GM12801 (cell line): ENCODE results near the gene GTF3C6.

Source experiments
- CTCF ChIP-seq: IDR thresholded peaks from one replicate; pipeline ENCODE4 v1.5.1; 2011; ENCODE audit warnings: control low read depth; ENCODE audit not compliant: insufficient read length; ENCODE audit errors: extremely low read depth

The GTF3C6 gene

GRCh38 chr6:110944681-110945151 lies 13.8 kb upstream of the GTF3C6 start:
- no peak for TF ChIP-seq CTCF

GRCh38 chr6:110946498-110946897 lies 12.0 kb upstream of the GTF3C6 start:
- no peak for TF ChIP-seq CTCF

- no peak for TF ChIP-seq CTCF
Observed at GRCh38 chr6:110949679-110950285, 8.7 kb upstream of the GTF3C6 start.

DNA sequence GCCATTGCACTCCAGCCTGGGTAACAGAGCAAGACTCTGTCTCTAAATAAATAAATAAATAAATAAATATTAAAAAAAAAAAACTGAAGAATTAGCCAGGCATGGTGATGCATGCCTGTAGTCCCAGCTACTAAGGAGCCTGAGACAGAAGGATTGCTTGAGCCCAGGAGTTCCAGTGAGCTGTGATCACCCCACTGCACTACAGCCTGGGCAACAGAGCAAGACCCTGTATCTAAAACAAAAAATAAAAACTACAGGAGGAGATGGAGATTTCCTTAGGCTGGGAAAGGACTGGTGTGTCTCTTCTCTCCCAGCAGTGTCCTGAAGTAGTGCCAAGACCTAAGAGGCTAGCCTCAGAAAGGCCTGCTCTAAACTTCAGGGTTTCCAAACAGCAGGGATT lies 8.1 kb upstream of the GTF3C6 start:
- no peak for TF ChIP-seq CTCF

- no peak for TF ChIP-seq CTCF
Observed at GRCh38 chr6:110951008-110951407, 7.5 kb upstream of the GTF3C6 start.

DNA sequence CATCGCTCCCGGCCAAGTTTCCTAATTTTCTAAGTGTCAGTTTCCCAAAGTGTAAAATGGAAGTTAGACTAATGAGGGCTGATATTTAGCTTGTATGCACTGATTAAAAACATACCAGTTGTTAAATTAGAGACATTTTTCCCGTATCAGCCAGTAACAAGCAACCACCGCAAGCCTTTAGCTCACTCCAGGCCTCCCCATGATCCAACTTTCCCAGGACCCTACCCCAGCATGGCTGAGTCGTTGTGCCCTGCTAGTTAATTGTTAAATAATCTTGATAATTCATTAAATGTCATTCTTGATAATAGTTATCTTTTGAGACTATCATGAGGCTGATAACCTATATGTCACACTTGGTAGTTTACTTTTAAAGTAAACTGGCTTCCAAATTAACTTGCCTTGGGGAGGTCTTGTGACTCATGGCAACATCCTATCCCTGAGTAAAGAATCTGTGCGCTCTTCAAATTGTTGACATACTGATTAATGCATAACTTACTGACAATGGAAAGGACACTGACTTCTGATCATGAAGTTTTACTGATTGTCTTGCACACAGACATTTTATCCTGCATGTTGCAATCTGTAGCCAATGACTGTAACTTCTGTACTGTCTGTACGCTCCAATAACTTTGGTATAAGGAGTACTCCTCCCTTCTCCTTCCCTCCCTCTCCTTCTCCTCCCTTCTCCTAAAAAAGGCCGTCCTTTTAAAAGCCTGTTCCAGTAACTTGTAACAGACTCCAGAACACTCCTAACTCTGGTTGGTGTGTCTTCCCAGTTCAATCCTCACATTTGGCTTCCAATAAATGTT lies 6.3 kb upstream of the GTF3C6 start:
- no peak for TF ChIP-seq CTCF

DNA sequence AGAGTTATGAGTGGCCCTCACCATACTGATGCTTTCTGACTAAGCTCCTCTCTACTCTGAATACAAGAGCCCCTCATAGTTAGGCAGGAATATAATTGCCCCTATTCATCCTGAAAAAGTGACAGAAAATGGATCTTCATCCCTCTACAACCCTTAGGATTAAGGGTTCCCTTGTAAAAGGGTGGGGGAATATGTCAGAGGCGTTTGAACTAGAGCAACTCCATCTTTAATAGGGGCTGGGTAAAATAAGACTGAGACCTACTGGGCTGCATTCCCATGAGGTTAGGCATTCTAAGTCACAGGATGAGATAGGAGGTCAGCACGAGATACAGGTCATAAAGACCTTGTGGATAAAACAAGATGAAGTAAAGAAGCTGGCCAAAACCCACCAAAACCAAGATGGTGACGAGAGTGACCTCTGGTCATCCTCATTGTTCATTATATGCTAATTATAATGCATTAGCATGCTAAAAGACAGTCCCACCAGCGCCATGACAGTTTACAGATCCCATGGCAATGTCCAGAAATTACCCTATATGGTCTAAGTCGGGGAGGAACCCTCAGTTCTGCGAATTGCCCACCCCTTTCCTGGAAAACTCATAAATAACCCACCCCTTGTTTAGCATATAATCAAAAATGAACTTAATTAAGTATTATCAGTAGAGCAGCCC lies 4.7 kb upstream of the GTF3C6 start:
- TF ChIP-seq CTCF = no peak
